Lower lobe of right lung (tissue), 2 donors: ENCODE data around the gene EIF4B. TPM values are rescaled to one million over a fixed set of nuclear protein-coding genes. Genes with fewer than 3 reads are reported as not detected.
A peak's percentile ranks its signal among the peaks of the same experiment; 100 is the strongest.

Experiments used
- ATAC-seq, 2 donors: fragments of 200-7000 bp; cut with Tn5 transposase; one replicate each; pipeline ENCODE4 v1.9.1; 2020 to 2022; ENCODE audit warnings: mild to moderate bottlenecking in 2 of 2, moderate library complexity in 2 of 2
- DNase-seq: peaks from one replicate; pipeline ENCODE4 v3.0.0-alpha.2; 2020
- H3K27ac ChIP-seq: fragments of 200-600 bp; one replicate; pipeline ENCODE4 v1.8.0; 2022
- H3K27me3 ChIP-seq: fragments of 200-600 bp; one replicate; pipeline ENCODE4 v1.8.0; 2022; ENCODE audit warnings: low read depth
- H3K36me3 ChIP-seq: fragments of 200-600 bp; one replicate; pipeline ENCODE4 v1.8.0; 2022; ENCODE audit warnings: mild to moderate bottlenecking
- H3K4me1 ChIP-seq: fragments of 200-600 bp; one replicate; pipeline ENCODE4 v1.8.0; 2022
- H3K4me3 ChIP-seq: fragments of 200-600 bp; one replicate; pipeline ENCODE4 v1.8.0; 2022; ENCODE audit warnings: mild to moderate bottlenecking
- H3K9me3 ChIP-seq: fragments of 200-600 bp; one replicate; pipeline ENCODE4 v1.8.0; 2022
- CTCF ChIP-seq: fragments of 200-600 bp; IDR thresholded peaks from one replicate; pipeline ENCODE4 v1.8.0; 2022; ENCODE audit warnings: antibody characterized with exemption, mild to moderate bottlenecking
- intact Hi-C: fragments of 100-400 bp; cut with DNase I; formaldehyde crosslinking; loops from one replicate; pipeline ENCODE4 v1.11.0; 2022
- total RNA-seq: library from RNA; stranded (reverse); fragmentation: NEBNext Ultra II Directional; extraction: Animal tissue kit (Norgen Biotek cat#: 25700); gene quantifications from one replicate; pipeline ENCODE4 v1.2.1, GENCODE V29; 2021
- donor health status: DM: no; HTN: yes; CAD: no; lungs with severe emphysema.

The EIF4B gene
- total RNA-seq, 1 donor from 2014 or later = 453 TPM

GRCh38 chr12:53036802-53037201 is 30.5 kb downstream of the EIF4B start:
- Histone ChIP-seq H3K4me3 (no peak overlapping the region), H3K9me3 (no peaks in the 10 kb centered on the region), H3K27ac (no peak overlapping the region), H3K36me3 (peaks cover 91% of the 10 kb centered on the region), H3K4me1 (peaks cover 15% of the 10 kb centered on the region), H3K27me3 (no peaks in the 10 kb centered on the region)
- intact Hi-C loops = no loop called here
- ATAC-seq (no peak), DNase-seq (no peak)
- TF ChIP-seq CTCF = no peak

GRCh38 chr12:53039851-53040250 is 33.6 kb downstream of the EIF4B start:
- H3K9me3 ChIP-seq = no peaks in the 10 kb centered on the region
- no peak for TF ChIP-seq CTCF
- H3K27ac ChIP-seq = no peak overlapping the region
- no peak overlapping the region for H3K4me3 ChIP-seq
- no peak for DNase-seq
- H3K27me3 ChIP-seq = no peaks in the 10 kb centered on the region
- intact Hi-C loops = no loop called here
- peaks cover 66% of the 10 kb centered on the region for H3K36me3 ChIP-seq
- ATAC-seq = no peak
- H3K4me1 ChIP-seq = peaks cover 30% of the 10 kb centered on the region

- ATAC-seq (no peak), DNase-seq (no peak)
- Histone ChIP-seq H3K27me3 (no peaks in the 10 kb centered on the region), H3K27ac (no peak overlapping the region), H3K4me1 (peaks cover 48% of the 10 kb centered on the region), H3K36me3 (peaks cover 36% of the 10 kb centered on the region), H3K9me3 (no peaks in the 10 kb centered on the region), H3K4me3 (no peak overlapping the region)
- intact Hi-C loops = no loop called here
- TF ChIP-seq CTCF = no peak
Observed at GRCh38 chr12:53042607-53043454, 36.6 kb downstream of the EIF4B start.

- intact Hi-C loops = no loop called here
- no peak for TF ChIP-seq CTCF
- DNase-seq = no peak
- no peak for ATAC-seq
- Histone ChIP-seq H3K9me3 (no peaks in the 10 kb centered on the region), H3K4me1 (peaks cover 49% of the 10 kb centered on the region), H3K4me3 (no peak overlapping the region), H3K27me3 (no peaks in the 10 kb centered on the region), H3K36me3 (peaks cover 24% of the 10 kb centered on the region), H3K27ac (no peak overlapping the region)
Observed at GRCh38 chr12:53044052-53044581, 37.9 kb downstream of the EIF4B start.

GRCh38 chr12:53044896-53045695 is 38.8 kb downstream of the EIF4B start:
- Histone ChIP-seq H3K4me1 (peaks cover 52% of the 10 kb centered on the region), H3K9me3 (no peaks in the 10 kb centered on the region), H3K27me3 (no peaks in the 10 kb centered on the region), H3K36me3 (peaks cover 14% of the 10 kb centered on the region), H3K27ac (peak overlapping the region; percentile 94), H3K4me3 (peak overlapping the region; percentile 67)
- ATAC-seq (no peak), DNase-seq (no peak)
- no peak for TF ChIP-seq CTCF
- intact Hi-C loops = no loop called here
